ENCODE measurements around the gene HSD17B3. TPM values are rescaled to one million over a fixed set of nuclear protein-coding genes. Genes with fewer than 3 reads are reported as not detected.

HSD17B3 gene
- total and polyA plus RNA-seq, 2 experiments from 2014 or later, result not detected

- TF ChIP-seq, protein P1, sequence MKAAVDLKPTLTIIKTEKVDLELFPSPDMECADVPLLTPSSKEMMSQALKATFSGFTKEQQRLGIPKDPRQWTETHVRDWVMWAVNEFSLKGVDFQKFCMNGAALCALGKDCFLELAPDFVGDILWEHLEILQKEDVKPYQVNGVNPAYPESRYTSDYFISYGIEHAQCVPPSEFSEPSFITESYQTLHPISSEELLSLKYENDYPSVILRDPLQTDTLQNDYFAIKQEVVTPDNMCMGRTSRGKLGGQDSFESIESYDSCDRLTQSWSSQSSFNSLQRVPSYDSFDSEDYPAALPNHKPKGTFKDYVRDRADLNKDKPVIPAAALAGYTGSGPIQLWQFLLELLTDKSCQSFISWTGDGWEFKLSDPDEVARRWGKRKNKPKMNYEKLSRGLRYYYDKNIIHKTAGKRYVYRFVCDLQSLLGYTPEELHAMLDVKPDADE (IDR thresholded peaks at IDR 0.05), result no peak
- TF ChIP-seq, protein P2, sequence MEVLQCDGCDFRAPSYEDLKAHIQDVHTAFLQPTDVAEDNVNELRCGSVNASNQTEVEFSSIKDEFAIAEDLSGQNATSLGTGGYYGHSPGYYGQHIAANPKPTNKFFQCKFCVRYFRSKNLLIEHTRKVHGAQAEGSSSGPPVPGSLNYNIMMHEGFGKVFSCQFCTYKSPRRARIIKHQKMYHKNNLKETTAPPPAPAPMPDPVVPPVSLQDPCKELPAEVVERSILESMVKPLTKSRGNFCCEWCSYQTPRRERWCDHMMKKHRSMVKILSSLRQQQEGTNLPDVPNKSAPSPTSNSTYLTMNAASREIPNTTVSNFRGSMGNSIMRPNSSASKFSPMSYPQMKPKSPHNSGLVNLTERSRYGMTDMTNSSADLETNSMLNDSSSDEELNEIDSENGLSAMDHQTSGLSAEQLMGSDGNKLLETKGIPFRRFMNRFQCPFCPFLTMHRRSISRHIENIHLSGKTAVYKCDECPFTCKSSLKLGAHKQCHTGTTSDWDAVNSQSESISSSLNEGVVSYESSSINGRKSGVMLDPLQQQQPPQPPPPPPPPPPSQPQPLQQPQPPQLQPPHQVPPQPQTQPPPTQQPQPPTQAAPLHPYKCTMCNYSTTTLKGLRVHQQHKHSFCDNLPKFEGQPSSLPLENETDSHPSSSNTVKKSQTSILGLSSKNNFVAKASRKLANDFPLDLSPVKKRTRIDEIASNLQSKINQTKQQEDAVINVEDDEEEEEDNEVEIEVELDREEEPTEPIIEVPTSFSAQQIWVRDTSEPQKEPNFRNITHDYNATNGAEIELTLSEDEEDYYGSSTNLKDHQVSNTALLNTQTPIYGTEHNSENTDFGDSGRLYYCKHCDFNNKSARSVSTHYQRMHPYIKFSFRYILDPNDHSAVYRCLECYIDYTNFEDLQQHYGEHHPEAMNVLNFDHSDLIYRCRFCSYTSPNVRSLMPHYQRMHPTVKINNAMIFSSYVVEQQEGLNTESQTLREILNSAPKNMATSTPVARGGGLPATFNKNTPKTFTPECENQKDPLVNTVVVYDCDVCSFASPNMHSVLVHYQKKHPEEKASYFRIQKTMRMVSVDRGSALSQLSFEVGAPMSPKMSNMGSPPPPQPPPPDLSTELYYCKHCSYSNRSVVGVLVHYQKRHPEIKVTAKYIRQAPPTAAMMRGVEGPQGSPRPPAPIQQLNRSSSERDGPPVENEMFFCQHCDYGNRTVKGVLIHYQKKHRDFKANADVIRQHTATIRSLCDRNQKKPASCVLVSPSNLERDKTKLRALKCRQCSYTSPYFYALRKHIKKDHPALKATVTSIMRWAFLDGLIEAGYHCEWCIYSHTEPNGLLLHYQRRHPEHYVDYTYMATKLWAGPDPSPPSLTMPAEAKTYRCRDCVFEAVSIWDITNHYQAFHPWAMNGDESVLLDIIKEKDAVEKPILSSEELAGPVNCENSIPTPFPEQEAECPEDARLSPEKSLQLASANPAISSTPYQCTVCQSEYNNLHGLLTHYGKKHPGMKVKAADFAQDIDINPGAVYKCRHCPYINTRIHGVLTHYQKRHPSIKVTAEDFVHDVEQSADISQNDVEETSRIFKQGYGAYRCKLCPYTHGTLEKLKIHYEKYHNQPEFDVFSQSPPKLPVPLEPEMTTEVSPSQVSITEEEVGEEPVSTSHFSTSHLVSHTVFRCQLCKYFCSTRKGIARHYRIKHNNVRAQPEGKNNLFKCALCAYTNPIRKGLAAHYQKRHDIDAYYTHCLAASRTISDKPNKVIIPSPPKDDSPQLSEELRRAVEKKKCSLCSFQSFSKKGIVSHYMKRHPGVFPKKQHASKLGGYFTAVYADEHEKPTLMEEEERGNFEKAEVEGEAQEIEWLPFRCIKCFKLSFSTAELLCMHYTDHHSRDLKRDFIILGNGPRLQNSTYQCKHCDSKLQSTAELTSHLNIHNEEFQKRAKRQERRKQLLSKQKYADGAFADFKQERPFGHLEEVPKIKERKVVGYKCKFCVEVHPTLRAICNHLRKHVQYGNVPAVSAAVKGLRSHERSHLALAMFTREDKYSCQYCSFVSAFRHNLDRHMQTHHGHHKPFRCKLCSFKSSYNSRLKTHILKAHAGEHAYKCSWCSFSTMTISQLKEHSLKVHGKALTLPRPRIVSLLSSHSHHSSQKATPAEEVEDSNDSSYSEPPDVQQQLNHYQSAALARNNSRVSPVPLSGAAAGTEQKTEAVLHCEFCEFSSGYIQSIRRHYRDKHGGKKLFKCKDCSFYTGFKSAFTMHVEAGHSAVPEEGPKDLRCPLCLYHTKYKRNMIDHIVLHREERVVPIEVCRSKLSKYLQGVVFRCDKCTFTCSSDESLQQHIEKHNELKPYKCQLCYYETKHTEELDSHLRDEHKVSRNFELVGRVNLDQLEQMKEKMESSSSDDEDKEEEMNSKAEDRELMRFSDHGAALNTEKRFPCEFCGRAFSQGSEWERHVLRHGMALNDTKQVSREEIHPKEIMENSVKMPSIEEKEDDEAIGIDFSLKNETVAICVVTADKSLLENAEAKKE (CRISPR knock-in tag; IDR thresholded peaks at IDR 0.05), result no peak
These were observed 92.3 kb downstream of the HSD17B3 start (continued) for GRCh38 chr9:96209407-96210271.

DNA sequence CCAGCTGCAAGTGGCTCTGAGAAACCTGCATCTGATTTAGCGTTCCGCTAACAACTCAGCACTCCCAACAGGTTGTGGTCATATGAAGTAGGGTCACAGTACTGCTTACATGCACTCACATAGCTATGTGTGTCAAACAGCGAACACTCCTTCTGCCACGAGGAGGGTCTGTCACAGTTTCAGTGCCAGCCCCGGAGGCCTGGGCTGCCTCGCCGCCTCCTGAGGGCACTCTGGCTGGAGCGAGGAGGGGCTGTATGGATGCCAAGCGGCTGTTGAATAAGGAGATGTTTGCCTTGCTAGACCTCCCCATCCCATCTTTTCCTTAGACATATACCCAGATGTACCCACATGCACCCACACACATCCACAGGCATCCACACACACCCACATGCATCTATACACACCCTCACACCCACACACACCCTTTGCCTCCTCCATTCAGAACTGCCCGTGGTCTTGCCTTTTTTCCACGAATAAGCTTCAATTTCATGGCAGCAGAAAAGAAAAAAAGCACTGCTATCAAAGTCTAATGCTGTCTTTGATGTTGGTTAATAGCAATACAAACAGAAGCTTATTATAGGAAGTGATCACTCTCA lies 95.7 kb downstream of the HSD17B3 start:
- no peak overlapping the region for H3K27ac Mint-ChIP-seq
- TF ChIP-seq STAT1 (IDR thresholded peaks at IDR 0.05; ENCODE audit: unreplicated experiment) (no peak), EZH2phosphoT487 (IDR thresholded peaks at IDR 0.05; ENCODE audit: unreplicated experiment) (no peak), EZH2 (IDR thresholded peaks at IDR 0.05; ENCODE audit: low read depth, unreplicated experiment) (no peak), ZNF331 (CRISPR knock-in tag; IDR thresholded peaks at IDR 0.05; ENCODE audit: low read depth) (no peak)
- TF ChIP-seq, protein P2 (CRISPR knock-in tag; IDR thresholded peaks at IDR 0.05), result no peak

More for the DNA sequence above, 95.7 kb downstream of the HSD17B3 start:
- Histone ChIP-seq H3K9me2 (ENCODE audit: insufficient read depth) (0 out of 2 replicates have a peak, but pooled peaks cover 7% of the 10 kb centered on the region), H4K20me1 (replicated peaks; ENCODE audit: insufficient read depth) (no peaks in the 10 kb centered on the region), H3K36me3 (ENCODE audit: insufficient read depth) (no peaks in the 10 kb centered on the region), H2AFZ (no peak overlapping the region), H3K27me3 (ENCODE audit: insufficient read depth) (no peaks in the 10 kb centered on the region), H3K27ac (ENCODE audit: low read depth) (no peak overlapping the region), H3K4me1 (ENCODE audit: insufficient read depth) (peaks cover 4% of the 10 kb centered on the region; the same call in 1 of the 2 replicates), H3K4me2 (no peak overlapping the region), H3F3A (replicated peaks; ENCODE audit: low read depth) (no peaks in the 10 kb centered on the region), H3K4me3 (no peak overlapping the region), H3K79me2 (replicated peaks; ENCODE audit: insufficient read depth) (no peaks in the 10 kb centered on the region)
- Mint-ChIP-seq H3K27me3 (ENCODE audit: insufficient read depth, low read depth, poor library complexity) (peaks cover 5% of the 10 kb centered on the region), H3K36me3 (ENCODE audit: low read depth) (no peaks in the 10 kb centered on the region; the same call in 2 of the 3 replicates), H3K4me1 (peaks cover 5% of the 10 kb centered on the region), H3K4me3 (no peak overlapping the region), H3K9me3 (no peaks in the 10 kb centered on the region; the same call in 2 of the 3 replicates)
- ATAC-seq (no peak), DNase-seq (ENCODE audit: low spot score) (no peak)

Data from GM23338 (cell line).